Mesangial cell (primary cell): Measurements from ENCODE around the gene COMMD9. TPM values are rescaled to one million over a fixed set of nuclear protein-coding genes. Genes with fewer than 3 reads are reported as not detected.

Experiments
- total RNA-seq: library from RNA; depleted of rRNA; stranded (reverse); fragments of >200 nt; gene quantifications from 2 replicates; pipeline ENCODE4 v1.2.3, GENCODE V29; 2015

Gene COMMD9
- total RNA-seq, result 61.9 and 66.6 TPM in 2 replicates

GRCh38 chr11:36289226-36289852, at the start of gene COMMD9:
Gene COMMD9, minus strand, starts transcription at chr11:36289424. Its CDS starts 12 bp downstream, at chr11:36289412.

DNA sequence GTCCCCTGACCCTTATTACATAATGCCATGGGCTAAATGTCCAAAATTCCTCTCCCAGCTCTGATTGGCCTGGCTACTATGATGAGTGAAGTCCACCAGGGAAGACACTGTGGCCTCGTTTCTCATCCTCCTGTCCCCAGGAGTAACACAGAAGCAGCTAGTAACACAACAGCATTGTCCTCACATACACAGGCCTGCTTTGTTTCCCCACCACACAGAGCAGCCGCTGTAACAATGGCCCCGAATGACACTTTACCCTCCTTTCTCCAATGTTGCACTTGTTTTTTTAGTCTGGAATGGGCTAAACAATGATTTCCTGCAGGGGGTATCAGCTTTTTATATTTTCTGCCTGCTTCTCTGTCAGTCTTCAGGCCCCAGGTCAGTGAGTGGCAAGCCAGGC, 6.7 kb upstream of the COMMD9 start, which contains the start of gene PRR5L:
TSS of gene PRR5L (plus strand) at position 363 of the 400 bp plus-strand sequence. CDS start 104,834 bp downstream, outside the sequence.

Other genes with a start within 250 kb of the COMMD9 start
- gene PRR5L, start 6.9 kb upstream of the COMMD9 start, total RNA-seq, result 20.7 and 43.2 TPM in 2 replicates
- 5.2 and 8.4 TPM in 2 replicates for gene TRAF6, start 220.8 kb upstream of the COMMD9 start, total RNA-seq